Omental fat pad (tissue), 4 donors: ENCODE results near the gene EIPR1. TPM values are rescaled to one million over a fixed set of nuclear protein-coding genes. Genes with fewer than 3 reads are reported as not detected.

Experiments used
- ATAC-seq: fragments of 150-250 bp; one replicate; pipeline ENCODE4 v1.9.1; 2016; ENCODE audit warnings: mild to moderate bottlenecking, moderate library complexity; ENCODE audit not compliant: low FRiP score
- DNase-seq: peaks from one replicate; pipeline ENCODE4 v3.0.0-alpha.2; 2019; ENCODE audit warnings: low spot score
- total RNA-seq, 4 donors: library from RNA; depleted of rRNA; stranded (reverse); fragments of >200 nt; gene quantifications; one replicate each; pipeline ENCODE4 v1.1.0, GENCODE V29; 2016
- TF ChIP-seq, protein P1 (sequence below), 3 donors: fragments of 450-650 bp; IDR thresholded peaks; one replicate each; pipeline ENCODE4 v1.5.1; 2016 to 2017; ENCODE audit warnings: antibody characterized with exemption in 3 of 3, mild to moderate bottlenecking in 3 of 3, moderate library complexity in 2 of 3

The EIPR1 gene
- total RNA-seq, 4 donors from 2014 or later = 18.5 to 29.8 (median 21.5) TPM

DNA sequence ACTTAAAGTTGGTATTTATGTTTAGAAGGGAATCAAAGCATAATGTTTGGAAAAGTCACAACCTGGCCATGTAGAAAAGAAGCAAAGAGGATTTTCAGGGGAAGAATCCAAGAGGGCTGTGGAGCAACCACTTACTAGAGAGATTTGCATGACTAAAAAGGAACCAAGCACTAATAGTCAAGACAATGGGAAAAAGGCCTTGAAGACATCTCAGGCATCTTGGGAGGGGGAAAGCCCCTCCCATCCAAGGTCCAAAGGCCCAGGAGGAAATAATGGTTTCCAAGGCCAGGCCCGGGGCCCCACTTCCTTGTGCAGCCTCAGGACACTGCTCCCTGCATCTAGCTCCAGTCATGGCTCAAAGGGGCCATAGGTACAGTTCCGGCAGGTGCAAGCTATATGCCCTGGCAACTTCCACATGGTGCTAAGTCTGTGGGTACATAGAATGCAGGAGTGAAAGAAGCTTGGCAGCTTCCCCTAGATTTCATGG, 128.1 kb downstream of the EIPR1 start:
- ATAC-seq = no peak
- TF ChIP-seq, protein P1, sequence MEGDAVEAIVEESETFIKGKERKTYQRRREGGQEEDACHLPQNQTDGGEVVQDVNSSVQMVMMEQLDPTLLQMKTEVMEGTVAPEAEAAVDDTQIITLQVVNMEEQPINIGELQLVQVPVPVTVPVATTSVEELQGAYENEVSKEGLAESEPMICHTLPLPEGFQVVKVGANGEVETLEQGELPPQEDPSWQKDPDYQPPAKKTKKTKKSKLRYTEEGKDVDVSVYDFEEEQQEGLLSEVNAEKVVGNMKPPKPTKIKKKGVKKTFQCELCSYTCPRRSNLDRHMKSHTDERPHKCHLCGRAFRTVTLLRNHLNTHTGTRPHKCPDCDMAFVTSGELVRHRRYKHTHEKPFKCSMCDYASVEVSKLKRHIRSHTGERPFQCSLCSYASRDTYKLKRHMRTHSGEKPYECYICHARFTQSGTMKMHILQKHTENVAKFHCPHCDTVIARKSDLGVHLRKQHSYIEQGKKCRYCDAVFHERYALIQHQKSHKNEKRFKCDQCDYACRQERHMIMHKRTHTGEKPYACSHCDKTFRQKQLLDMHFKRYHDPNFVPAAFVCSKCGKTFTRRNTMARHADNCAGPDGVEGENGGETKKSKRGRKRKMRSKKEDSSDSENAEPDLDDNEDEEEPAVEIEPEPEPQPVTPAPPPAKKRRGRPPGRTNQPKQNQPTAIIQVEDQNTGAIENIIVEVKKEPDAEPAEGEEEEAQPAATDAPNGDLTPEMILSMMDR (IDR thresholded peaks at IDR 0.05) = no peak
- no peak for DNase-seq

DNA sequence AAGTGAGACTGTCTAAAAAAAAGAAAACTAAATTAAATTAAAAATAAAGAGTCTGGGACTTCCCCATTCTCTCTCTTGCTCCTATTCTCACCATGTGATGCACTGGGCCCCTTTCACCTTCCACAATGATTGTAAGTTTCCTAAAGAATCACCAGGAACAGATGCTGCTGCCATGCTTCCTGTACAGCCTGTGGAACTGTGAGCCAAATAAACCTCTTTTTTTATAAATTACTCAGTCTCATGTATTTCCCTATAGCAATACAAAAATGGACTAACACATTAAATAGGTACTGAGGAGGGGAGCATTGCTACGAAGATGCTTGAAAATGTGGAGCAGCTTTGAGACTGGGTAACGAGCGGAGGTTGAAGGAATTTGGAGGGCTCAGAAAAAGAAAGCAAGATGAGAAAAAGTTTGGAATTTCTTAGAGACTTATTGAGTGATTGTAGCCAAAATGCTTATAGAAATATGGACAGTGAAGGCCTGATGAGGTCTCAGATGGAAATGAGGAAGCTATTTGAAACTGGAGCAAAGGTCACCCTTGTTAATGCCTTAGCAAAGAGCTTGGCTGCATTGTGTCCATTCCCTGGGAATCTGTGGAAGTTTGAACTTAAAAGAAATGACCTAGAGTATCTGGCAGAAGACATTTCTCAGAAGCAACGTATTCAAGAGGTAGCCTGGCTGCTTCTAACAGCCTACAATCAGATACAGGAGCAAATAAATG, 128.7 kb downstream of the EIPR1 start:
- ATAC-seq (no peak), DNase-seq (no peak)
- TF ChIP-seq, protein P1 (IDR thresholded peaks at IDR 0.05) = no peak

DNA sequence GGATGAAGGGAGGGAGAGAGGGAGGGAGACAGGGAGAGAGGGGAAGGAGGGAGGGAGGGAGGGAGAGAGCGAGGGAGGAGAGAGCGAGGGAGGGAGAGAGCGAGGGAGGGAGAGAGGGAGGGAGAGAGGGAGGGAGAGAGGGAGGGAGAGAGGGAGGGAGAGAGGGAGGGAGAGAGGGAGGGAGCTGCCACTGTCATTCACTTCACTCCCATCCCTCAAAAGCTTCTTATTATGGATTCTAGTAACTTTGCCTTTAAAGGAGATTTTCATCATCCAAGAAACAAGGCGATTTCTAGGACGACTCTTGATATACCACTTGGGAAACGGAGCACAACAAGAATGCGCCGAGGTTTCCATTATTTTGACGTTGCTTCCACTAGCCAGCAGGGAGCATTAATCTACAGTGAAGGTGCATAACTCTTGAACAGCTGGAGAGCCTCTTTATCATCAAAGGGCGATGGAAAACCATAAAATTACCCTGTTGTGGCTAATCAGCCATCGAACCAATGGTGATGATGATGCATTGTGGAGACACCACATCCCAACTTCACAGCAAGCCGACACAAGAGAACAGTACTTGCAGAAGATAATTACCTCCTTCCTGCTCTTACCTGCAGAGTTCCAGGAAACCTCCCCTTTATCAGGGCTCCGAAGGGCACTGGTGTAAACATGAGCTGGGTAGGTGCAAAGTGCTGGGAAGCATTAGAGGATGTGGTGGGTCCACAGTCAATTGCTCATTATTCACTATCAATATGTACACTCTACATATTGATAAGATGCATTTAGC, 130.5 kb downstream of the EIPR1 start:
- TF ChIP-seq, protein P1 (IDR thresholded peaks at IDR 0.05) = no peak
- no peak for ATAC-seq
- no peak for DNase-seq

DNA sequence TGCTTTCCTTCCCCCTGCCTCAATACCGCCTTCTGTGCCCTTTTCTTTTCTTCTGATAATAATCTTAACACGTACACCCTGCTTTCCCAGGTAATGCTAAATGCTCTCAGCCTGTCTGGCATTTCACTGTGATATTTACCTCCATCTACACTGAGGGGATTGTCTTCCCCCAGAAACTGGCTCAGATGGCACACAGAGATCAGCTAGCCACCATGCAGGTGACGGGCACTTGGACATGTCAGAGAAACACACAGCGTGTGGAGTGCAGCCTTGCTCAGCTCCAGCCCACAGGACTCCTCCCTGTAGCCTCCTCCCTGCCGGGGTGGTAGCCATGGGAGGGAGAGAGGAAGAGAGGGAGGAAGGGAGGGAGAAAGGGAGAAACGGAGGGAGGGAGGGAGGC, 131.2 kb downstream of the EIPR1 start:
- TF ChIP-seq, protein P1 (IDR thresholded peaks at IDR 0.05) = no peak
- no peak for ATAC-seq
- no peak for DNase-seq

DNA sequence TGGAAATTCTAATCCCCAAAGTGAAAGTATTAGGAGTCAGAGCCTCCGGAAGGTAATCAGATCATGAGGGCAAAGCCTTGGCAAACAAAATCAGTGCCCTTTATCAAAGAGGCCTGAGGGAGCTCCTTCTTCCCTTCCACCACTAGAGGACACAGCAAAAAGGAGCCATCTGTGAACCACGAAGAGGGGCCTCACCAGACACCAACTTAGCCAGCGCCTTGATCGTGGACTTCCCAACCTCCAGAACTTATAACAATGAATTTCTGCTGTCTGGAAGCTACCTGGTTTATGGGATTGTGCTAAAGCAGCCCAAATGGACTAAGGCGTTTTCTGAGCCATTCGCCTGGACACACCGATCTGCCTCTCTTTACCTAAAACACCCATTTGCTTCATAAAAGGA, 133.1 kb downstream of the EIPR1 start:
- ATAC-seq (no peak), DNase-seq (no peak)
- TF ChIP-seq, protein P1 (IDR thresholded peaks at IDR 0.05) = no peak

DNA sequence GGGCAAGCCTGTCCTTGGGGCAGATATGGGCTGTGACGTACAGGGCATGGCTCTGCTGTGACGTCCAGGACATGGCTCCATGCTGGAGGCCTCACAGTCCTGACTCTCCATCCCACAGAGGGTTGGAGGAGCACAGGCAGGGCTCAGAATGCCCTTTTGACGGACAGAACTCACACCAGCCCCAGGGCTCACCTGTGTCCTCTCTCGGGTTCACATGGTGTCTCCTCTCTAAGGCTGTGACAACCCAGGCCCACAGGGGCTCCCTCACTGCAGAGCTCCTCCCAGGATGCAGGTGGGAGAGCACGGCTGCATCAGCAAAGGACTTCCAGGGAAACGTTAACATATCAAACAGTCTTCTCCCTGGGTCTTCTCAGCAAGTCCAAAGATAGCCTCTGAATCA, 133.8 kb downstream of the EIPR1 start:
- no peak for DNase-seq
- TF ChIP-seq, protein P1 (IDR thresholded peaks at IDR 0.05) = no peak
- ATAC-seq = no peak
